GM19324 (cell line): ENCODE measurements around the gene ILDR2.
"Not testable (repeated sequence)": the region's sequence is repeated elsewhere in the genome, so short reads cannot be mapped to it uniquely, and the experiment has no call there.

Experiments used
- ATAC-seq: cut with Tn5 transposase; IDR thresholded peaks from one replicate; pipeline ENCODE4 v1.9.1; 2021; ENCODE audit warnings: mild to moderate bottlenecking, moderate library complexity; ENCODE audit not compliant: unreplicated experiment, low FRiP score

The ILDR2 gene

GRCh38 chr1:166899769-166900168, 75.6 kb downstream of the ILDR2 start:
- no peak for ATAC-seq

GRCh38 chr1:166895766-166896165, 79.6 kb downstream of the ILDR2 start:
- ATAC-seq, result no peak

GRCh38 chr1:166889776-166890175, 85.6 kb downstream of the ILDR2 start:
- no peak for ATAC-seq

GRCh38 chr1:166888373-166889111, 86.8 kb downstream of the ILDR2 start:
- no peak for ATAC-seq

- no peak for ATAC-seq
These were observed 90.4 kb downstream of the ILDR2 start for GRCh38 chr1:166884971-166885370.

- no peak for ATAC-seq
These were observed 91.2 kb downstream of the ILDR2 start for GRCh38 chr1:166884040-166884642.

- no peak for ATAC-seq
These were observed 92.4 kb downstream of the ILDR2 start for GRCh38 chr1:166882893-166883292.

- not testable (repeated sequence) for ATAC-seq
These were observed 97.0 kb downstream of the ILDR2 start for GRCh38 chr1:166878173-166878917.

GRCh38 chr1:166876540-166876838, 98.9 kb downstream of the ILDR2 start:
- no peak for ATAC-seq

GRCh38 chr1:166875734-166876539, 99.4 kb downstream of the ILDR2 start, which contains the start of gene TADA1:
Gene TADA1 (minus strand): TSS chr1:166876264. CDS start chr1:166876233, 31 bp downstream.
- peak; percentile 95 for ATAC-seq

GRCh38 chr1:166875302-166875733, 100.0 kb downstream of the ILDR2 start:
- ATAC-seq, result no peak

- no peak for ATAC-seq
These were observed 100.9 kb downstream of the ILDR2 start for GRCh38 chr1:166874464-166874863.

- no peak for ATAC-seq
These were observed 104.8 kb downstream of the ILDR2 start for GRCh38 chr1:166870584-166870983.

GRCh38 chr1:166869318-166870099, 105.8 kb downstream of the ILDR2 start:
- no peak for ATAC-seq

- no peak for ATAC-seq
These were observed 106.7 kb downstream of the ILDR2 start for GRCh38 chr1:166868639-166869038.

GRCh38 chr1:166865926-166866325, 109.4 kb downstream of the ILDR2 start:
- no peak for ATAC-seq

- ATAC-seq, result no peak
These were observed 115.7 kb downstream of the ILDR2 start for GRCh38 chr1:166859597-166859996.

GRCh38 chr1:166858726-166859419, 116.5 kb downstream of the ILDR2 start:
- ATAC-seq, result no peak
